MM.1S (cell line): ENCODE measurements around the gene ESYT1.

ENCODE experiments used
- DNase-seq: peaks from one replicate; pipeline ENCODE4 v3.0.0-alpha.2; 2015
- H2AFZ ChIP-seq: fragments of 300-600 bp; sonication (generic); 2 replicates; pipeline ENCODE4 v1.6.0; 2016; ENCODE audit warnings: antibody characterized with exemption, low read length
- H3F3A ChIP-seq: fragments of 300-600 bp; sonication (generic); 2 replicates; pipeline ENCODE4 v1.6.1; 2016; ENCODE audit warnings: mild to moderate bottlenecking, antibody characterized with exemption, low read length, moderate library complexity, mixed read lengths; ENCODE audit not compliant: insufficient read depth
- H3K27ac ChIP-seq: fragments of 300-600 bp; sonication (generic); 2 replicates; pipeline ENCODE4 v1.5.1; 2016; ENCODE audit warnings: mild to moderate bottlenecking, low read length
- H3K27me3 ChIP-seq: fragments of 300-600 bp; sonication (generic); replicated peaks from 2 replicates; pipeline ENCODE4 v1.6.0; 2016; ENCODE audit warnings: low read length; ENCODE audit not compliant: insufficient read depth
- H3K36me3 ChIP-seq: fragments of 300-600 bp; sonication (generic); replicated peaks from 2 replicates; pipeline ENCODE4 v1.6.1; 2016; ENCODE audit warnings: mild to moderate bottlenecking, low read length, mixed read lengths; ENCODE audit not compliant: insufficient read depth
- H3K4me1 ChIP-seq: fragments of 300-600 bp; sonication (generic); 2 replicates; pipeline ENCODE4 v1.6.1; 2016; ENCODE audit warnings: low read length, mixed read lengths
- H3K4me2 ChIP-seq: fragments of 300-600 bp; sonication (generic); 2 replicates; pipeline ENCODE4 v1.6.0; 2016; ENCODE audit warnings: low read depth, low read length
- H3K4me3 ChIP-seq: fragments of 300-600 bp; sonication (generic); 2 replicates; pipeline ENCODE4 v1.5.1; 2016; ENCODE audit warnings: low read length, mixed read lengths
- H3K79me2 ChIP-seq: fragments of 300-600 bp; sonication (generic); 2 replicates; pipeline ENCODE4 v1.6.1; 2016; ENCODE audit warnings: mixed run types, low read length, mixed read lengths
- H3K9ac ChIP-seq: fragments of 300-600 bp; sonication (generic); 2 replicates; pipeline ENCODE4 v1.6.1; 2016; ENCODE audit warnings: low read length, mixed read lengths
- H3K9me2 ChIP-seq: fragments of 300-600 bp; sonication (generic); replicated peaks from 2 replicates; pipeline ENCODE4 v1.6.1; 2016; ENCODE audit warnings: mild to moderate bottlenecking, low read length, mixed read lengths; ENCODE audit not compliant: insufficient read depth
- H3K9me3 ChIP-seq: fragments of 300-600 bp; sonication (generic); replicated peaks from 2 replicates; pipeline ENCODE4 v1.6.1; 2016; ENCODE audit warnings: mild to moderate bottlenecking, low read length, mixed read lengths; ENCODE audit not compliant: insufficient read depth
- H4K20me1 ChIP-seq: fragments of 300-600 bp; sonication (generic); 2 replicates; pipeline ENCODE4 v1.6.1; 2016; ENCODE audit warnings: mild to moderate bottlenecking, low read length, moderate library complexity, mixed read lengths; ENCODE audit not compliant: insufficient read depth
- CTCF ChIP-seq: fragments of 300-600 bp; sonication (generic); IDR thresholded peaks from 2 replicates; pipeline ENCODE4 v1.5.1; 2016; ENCODE audit warnings: antibody characterized with exemption, low read length, mixed read lengths
- EZH2 ChIP-seq: fragments of 300-600 bp; sonication (generic); optimal IDR thresholded peaks from 2 replicates; pipeline ENCODE3; 2017; ENCODE audit warnings: low read depth, mild to moderate bottlenecking, antibody characterized with exemption, low read length, mixed read lengths
- EZH2phosphoT487 ChIP-seq: fragments of 300-600 bp; sonication (generic); IDR thresholded peaks from 2 replicates; pipeline ENCODE4 v1.6.1; 2018; ENCODE audit warnings: antibody characterized with exemption, low read length

Gene ESYT1

GRCh38 chr12:56102683-56103065, 25.4 kb upstream of the ESYT1 start:
- no peak for DNase-seq
- H3K36me3 ChIP-seq: peaks cover 11% of the 10 kb centered on the region
- 0 out of 2 replicates have a peak, but pooled peaks cover 5% of the 10 kb centered on the region for H3F3A ChIP-seq
- no peak overlapping the region for H3K9ac ChIP-seq
- no peak overlapping the region for H3K4me3 ChIP-seq
- no peak overlapping the region for H3K4me2 ChIP-seq
- TF ChIP-seq EZH2phosphoT487 (no peak), EZH2 (no peak), CTCF (no peak)
- peaks cover 6% of the 10 kb centered on the region; the same call in 1 of the 2 replicates for H4K20me1 ChIP-seq
- H3K27ac ChIP-seq: no peak overlapping the region
- H2AFZ ChIP-seq: no peak overlapping the region
- H3K9me2 ChIP-seq: no peaks in the 10 kb centered on the region
- no peaks in the 10 kb centered on the region for H3K9me3 ChIP-seq
- peaks cover 33% of the 10 kb centered on the region for H3K79me2 ChIP-seq
- H3K27me3 ChIP-seq: 0 out of 2 replicates have a peak, but pooled peaks cover 5% of the 10 kb centered on the region
- peaks cover 7% of the 10 kb centered on the region for H3K4me1 ChIP-seq

GRCh38 chr12:56103066-56103711, 24.9 kb upstream of the ESYT1 start:
- peaks cover 38% of the 10 kb centered on the region for H3K79me2 ChIP-seq
- H3K36me3 ChIP-seq: peaks cover 15% of the 10 kb centered on the region
- H3K27me3 ChIP-seq: 0 out of 2 replicates have a peak, but pooled peaks cover 5% of the 10 kb centered on the region
- no peak overlapping the region for H3K27ac ChIP-seq
- H3K9ac ChIP-seq: peak overlapping the region; percentile 83; the same call in 1 of the 2 replicates
- H3K4me1 ChIP-seq: peaks cover 7% of the 10 kb centered on the region
- H3K9me3 ChIP-seq: no peaks in the 10 kb centered on the region
- TF ChIP-seq CTCF: no peak
- no peak for TF ChIP-seq EZH2
- TF ChIP-seq EZH2phosphoT487: no peak
- peak overlapping the region; percentile 79; the same call in 1 of the 2 replicates for H3K4me2 ChIP-seq
- H3K9me2 ChIP-seq: no peaks in the 10 kb centered on the region
- peaks cover 6% of the 10 kb centered on the region; the same call in 1 of the 2 replicates for H4K20me1 ChIP-seq
- H2AFZ ChIP-seq: peak overlapping the region; percentile 80; the same call in 1 of the 2 replicates
- 0 out of 2 replicates have a peak, but pooled peaks cover 5% of the 10 kb centered on the region for H3F3A ChIP-seq
- peak overlapping the region; percentile 78 for H3K4me3 ChIP-seq
- no peak for DNase-seq

DNA sequence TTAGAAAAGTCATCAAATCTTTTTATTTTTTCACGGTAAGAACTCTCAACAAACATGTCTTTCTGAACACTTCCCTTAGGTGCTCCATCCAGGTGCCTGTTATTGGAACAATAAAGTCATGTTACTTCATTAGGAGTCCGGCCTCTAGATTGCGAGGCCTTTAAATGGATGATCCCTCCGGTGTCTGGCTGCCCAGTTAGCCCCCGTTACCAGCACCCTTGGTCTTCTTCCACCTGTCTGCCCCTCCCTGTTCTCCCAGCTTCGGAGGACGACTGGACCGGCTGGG, 24.3 kb upstream of the ESYT1 start:
- Histone ChIP-seq H3K9ac (peak overlapping the region; percentile 83), H4K20me1 (peaks cover 6% of the 10 kb centered on the region; the same call in 1 of the 2 replicates), H3K9me3 (no peaks in the 10 kb centered on the region), H3K4me2 (peak overlapping the region; percentile 79), H3K4me1 (peaks cover 7% of the 10 kb centered on the region), H3K9me2 (no peaks in the 10 kb centered on the region), H3K27me3 (no peaks in the 10 kb centered on the region), H3K79me2 (peaks cover 42% of the 10 kb centered on the region), H3K36me3 (peaks cover 15% of the 10 kb centered on the region), H3K27ac (peak overlapping the region; percentile 25; the same call in 1 of the 2 replicates), H2AFZ (peak overlapping the region; percentile 80), H3F3A (0 out of 2 replicates have a peak, but pooled peaks cover 5% of the 10 kb centered on the region), H3K4me3 (peak overlapping the region; percentile 78)
- DNase-seq: peak; percentile 16
- TF ChIP-seq CTCF: no peak
- no peak for TF ChIP-seq EZH2
- no peak for TF ChIP-seq EZH2phosphoT487
